Upper lobe of left lung (tissue), 6 donors: ENCODE data around the gene TMEM141. TPM values are rescaled to one million over a fixed set of nuclear protein-coding genes. Genes with fewer than 3 reads are reported as not detected.

Experiments used
- ATAC-seq, 2 donors: fragments of 200-7000 bp; cut with Tn5 transposase; one replicate each; pipeline ENCODE4 v1.9.1; 2022; ENCODE audit warnings: mild to moderate bottlenecking in 2 of 2, moderate library complexity in 2 of 2; ENCODE audit not compliant: low FRiP score in 2 of 2
- DNase-seq, 2 donors: peaks; one replicate each; pipeline ENCODE4 v3.0.0-alpha.2; 2019 to 2020
- H3K27ac ChIP-seq, 4 donors: fragments of 200-600 bp; sonication (generic); one replicate each; pipeline ENCODE4 v1.5.1; 2016 to 2019
- H3K27me3 ChIP-seq, 4 donors: fragments of 200-600 bp; sonication (generic); one replicate each; pipeline ENCODE4 v1.5.1; 2017 to 2019
- H3K36me3 ChIP-seq, 4 donors: fragments of 200-600 bp; sonication (generic); one replicate each; pipeline ENCODE4 v1.5.1; 2016 to 2019
- H3K4me1 ChIP-seq, 4 donors: fragments of 200-600 bp; sonication (generic); one replicate each; pipeline ENCODE4 v1.5.1; 2018 to 2019
- H3K4me3 ChIP-seq, 4 donors: fragments of 200-600 bp; sonication (generic); one replicate each; pipeline ENCODE4 v1.5.1; 2017 to 2019; ENCODE audit warnings: mild to moderate bottlenecking in 2 of 4, moderate library complexity in 1 of 4
- H3K9me3 ChIP-seq, 4 donors: fragments of 200-600 bp; sonication (generic); one replicate each; pipeline ENCODE4 v1.5.1; 2018 to 2019
- CTCF ChIP-seq, 6 experiments: fragments of 450-650 bp in 4 of 6; fragments of 200-600 bp in 2 of 6; sonication (generic) in 2 of 6; IDR thresholded peaks; one replicate each; pipeline ENCODE4 v1.5.1; 2016 to 2019; ENCODE audit warnings: antibody characterized with exemption in 6 of 6
- EP300 ChIP-seq, 4 donors: sonication (generic); formaldehyde crosslinking; IDR thresholded peaks; one replicate each; pipeline ENCODE4 v1.5.1; 2017; ENCODE audit warnings: antibody characterized with exemption in 4 of 4, control low read depth in 2 of 4
- POLR2A ChIP-seq, 4 donors: fragments of 450-650 bp; IDR thresholded peaks; one replicate each; pipeline ENCODE4 v1.5.1; 2016 to 2017; ENCODE audit warnings: antibody characterized with exemption in 4 of 4, mild to moderate bottlenecking in 2 of 4
- POLR2AphosphoS5 ChIP-seq, 2 donors: sonication (generic); formaldehyde crosslinking; IDR thresholded peaks; one replicate each; pipeline ENCODE4 v1.5.1; 2017; ENCODE audit warnings: antibody characterized with exemption in 2 of 2
- WGBS, 2 donors: methylation state at CpG; one replicate each; pipeline ENCODE4 v1.1.5; 2017 to 2018; 5-methylcytosine and 5-hydroxymethylcytosine counted together
- total RNA-seq, 6 donors: library from RNA; depleted of rRNA in 4 of 6; stranded (reverse); fragments of >200 nt in 4 of 6; gene quantifications; one replicate each; pipeline versions ENCODE4 v1.1.0 to v1.2.1, GENCODE V29; 2016 to 2021
- donor health status: DM: no; HTN: no; CAD: no; lungs with moderate emphysema.
- donor health status: DM: no; HTN: yes; CAD: no; lungs with severe emphysema.

The TMEM141 gene
- total RNA-seq, 6 donors from 2014 or later, result 55.5 to 134 (median 80.5) TPM

GRCh38 chr9:136824496-136825225 lies 33.5 kb downstream of the TMEM141 start:
- Histone ChIP-seq H3K4me3 (no peak overlapping the region), H3K27me3 (no peaks in the 10 kb centered on the region), H3K9me3 (no peaks in the 10 kb centered on the region), H3K4me1 (peaks cover 0 to 12% (median 0%) of the 10 kb centered on the region in 4 donors), H3K36me3 (peaks cover 3 to 65% (median 50%) of the 10 kb centered on the region in 4 donors), H3K27ac (no peak overlapping the region)
- TF ChIP-seq CTCF (IDR thresholded peaks at IDR 0.05) (no peak), POLR2A (IDR thresholded peaks at IDR 0.05) (no peak), EP300 (IDR thresholded peaks at IDR 0.05) (no peak), POLR2AphosphoS5 (IDR thresholded peaks at IDR 0.05) (no peak)
- DNase-seq, result no peak
- ATAC-seq, result no peak
- WGBS, 2 donors, result 87 to 92% methylated on average over 10 to 21 of the region's 21 CpGs

GRCh38 chr9:136825295-136826187 lies 34.4 kb downstream of the TMEM141 start:
- peaks cover 3 to 74% (median 59%) of the 10 kb centered on the region in 4 donors for H3K36me3 ChIP-seq
- H3K9me3 ChIP-seq, result no peaks in the 10 kb centered on the region
- WGBS, 2 donors, result 91 to 95% methylated on average over 36 to 40 of the region's 44 CpGs
- H3K27ac ChIP-seq, result no peak overlapping the region
- H3K4me3 ChIP-seq, result no peak overlapping the region
- TF ChIP-seq EP300 (IDR thresholded peaks at IDR 0.05) (no peak), POLR2AphosphoS5 (IDR thresholded peaks at IDR 0.05) (no peak), POLR2A (IDR thresholded peaks at IDR 0.05) (no peak)
- no peaks in the 10 kb centered on the region for H3K27me3 ChIP-seq
- ATAC-seq, result no peak
- peak in 1 of 2 donors; percentile 79 for DNase-seq
- H3K4me1 ChIP-seq, result peaks cover 0 to 12% (median 0%) of the 10 kb centered on the region in 4 donors

- Histone ChIP-seq H3K36me3 (peaks cover 3 to 80% (median 62%) of the 10 kb centered on the region in 4 donors), H3K27ac (no peak overlapping the region), H3K4me1 (peaks cover 0 to 6% (median 0%) of the 10 kb centered on the region in 4 donors), H3K4me3 (no peak overlapping the region), H3K9me3 (no peaks in the 10 kb centered on the region), H3K27me3 (no peaks in the 10 kb centered on the region)
- ATAC-seq, result no peak
- peak in 1 of 2 donors; percentile 73 for DNase-seq
- no peak for TF ChIP-seq EP300 (IDR thresholded peaks at IDR 0.05)
- TF ChIP-seq CTCF (IDR thresholded peaks at IDR 0.05), result no peak
- TF ChIP-seq POLR2A (IDR thresholded peaks at IDR 0.05), result no peak
- TF ChIP-seq POLR2AphosphoS5 (IDR thresholded peaks at IDR 0.05), result no peak
- WGBS, 2 donors, result 97 to 100% methylated on average over 10 to 16 of the region's 17 CpGs
Measured at GRCh38 chr9:136826188-136826541, 35.0 kb downstream of the TMEM141 start.

GRCh38 chr9:136826703-136827582 lies 35.8 kb downstream of the TMEM141 start:
- no peak overlapping the region for H3K4me3 ChIP-seq
- no peaks in the 10 kb centered on the region for H3K9me3 ChIP-seq
- no peaks in the 10 kb centered on the region for H3K4me1 ChIP-seq
- no peaks in the 10 kb centered on the region for H3K27me3 ChIP-seq
- H3K27ac ChIP-seq, result no peak overlapping the region
- ATAC-seq, result no peak
- WGBS, 2 donors, result 90 to 97% methylated on average over 10 to 24 of the region's 24 CpGs
- TF ChIP-seq POLR2A (IDR thresholded peaks at IDR 0.05) (no peak), EP300 (IDR thresholded peaks at IDR 0.05) (no peak), POLR2AphosphoS5 (IDR thresholded peaks at IDR 0.05) (no peak), CTCF (IDR thresholded peaks at IDR 0.05) (no peak)
- peaks cover 3 to 88% (median 69%) of the 10 kb centered on the region in 4 donors for H3K36me3 ChIP-seq
- DNase-seq, result peak in 1 of 2 donors; percentile 50
